ENCODE data around the gene WFDC2.

The WFDC2 gene

DNA sequence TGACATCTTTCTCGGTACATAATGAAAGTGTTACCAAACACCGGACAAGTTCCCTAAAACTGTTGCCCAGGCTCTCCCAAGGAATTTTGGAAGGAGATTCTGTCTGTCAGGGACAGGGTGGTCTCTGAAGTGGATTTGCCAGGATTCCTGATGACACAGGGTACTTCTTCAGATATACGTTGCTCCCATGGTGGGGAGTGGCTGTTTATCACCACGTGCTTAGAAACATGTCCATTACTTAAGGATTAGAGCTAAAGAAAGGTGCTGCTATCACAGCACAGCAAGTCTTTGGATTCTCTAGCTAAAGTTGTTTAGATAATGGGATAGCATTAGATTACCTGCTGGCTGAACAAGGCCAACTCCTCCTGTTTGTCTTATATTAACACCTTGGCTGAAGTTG, 39.5 kb downstream of the WFDC2 start:
- H3K4me3 ChIP-seq (ENCODE audit: low read length in 2 of 2) = no peak overlapping the region
- no peak overlapping the region for H2BK12ac ChIP-seq (ENCODE audit: low read length)
- no peak overlapping the region for H2BK15ac ChIP-seq (ENCODE audit: low read length)
- no peaks in the 10 kb centered on the region for H3K9me3 ChIP-seq (replicated peaks in 1 of 2; ENCODE audit: control insufficient read depth in 2 of 2, insufficient read depth in 1 of 2, low read depth in 1 of 2, low read length in 2 of 2)
- no peak overlapping the region for H3K23ac ChIP-seq (ENCODE audit: low read depth, low read length, poor library complexity)
- peaks cover 0 to 20% (median 0%) of the 10 kb centered on the region in 3 experiments for H3K27me3 ChIP-seq (ENCODE audit: control insufficient read depth in 3 of 3, insufficient read depth in 3 of 3, low read depth in 1 of 3, low read length in 3 of 3)
- no peak overlapping the region for H2AFZ ChIP-seq (ENCODE audit: low read length)
- H4K91ac ChIP-seq (ENCODE audit: low read depth, low read length, poor library complexity) = no peak overlapping the region
- H2BK120ac ChIP-seq (ENCODE audit: low read depth, low read length) = no peak overlapping the region
- H3K79me1 ChIP-seq (ENCODE audit: low read depth, low read length) = no peaks in the 10 kb centered on the region
- no peak overlapping the region for H2AK5ac ChIP-seq (ENCODE audit: low read depth, low read length)
- H3K36me3 ChIP-seq (replicated peaks in 1 of 2; ENCODE audit: control insufficient read depth in 2 of 2, insufficient read depth in 2 of 2, low read length in 2 of 2) = no peaks in the 10 kb centered on the region
- no peak overlapping the region for H3K18ac ChIP-seq (ENCODE audit: low read length)
- no peak overlapping the region for H3K27ac ChIP-seq (replicated peaks; ENCODE audit: low read length)
- H3K14ac ChIP-seq (ENCODE audit: low read length) = no peak overlapping the region
- no CpG with 5 or more reads among the region's 4 CpGs for WGBS, 2 donors (ENCODE audit: extremely low coverage in 2 of 2, insufficient read length in 2 of 2, insufficient replicate concordance in 1 of 2)
- H4K8ac ChIP-seq (ENCODE audit: low read depth, low read length) = no peak overlapping the region
- no peak for DNase-seq (ENCODE audit: low spot score)
- no peak overlapping the region for H2BK5ac ChIP-seq (ENCODE audit: low read length)
- no peak overlapping the region for H3K9ac ChIP-seq (ENCODE audit: low read depth, low read length, poor library complexity)
- no peaks in the 10 kb centered on the region for H3K4me1 ChIP-seq (ENCODE audit: control insufficient read depth in 2 of 2, insufficient read depth in 1 of 2, low read depth in 1 of 2, low read length in 2 of 2)
- no peak overlapping the region for H3K4ac ChIP-seq (ENCODE audit: low read length)
- no peak overlapping the region for H3K4me2 ChIP-seq (ENCODE audit: insufficient read depth, low read length, poor library complexity, severe bottlenecking)

DNA sequence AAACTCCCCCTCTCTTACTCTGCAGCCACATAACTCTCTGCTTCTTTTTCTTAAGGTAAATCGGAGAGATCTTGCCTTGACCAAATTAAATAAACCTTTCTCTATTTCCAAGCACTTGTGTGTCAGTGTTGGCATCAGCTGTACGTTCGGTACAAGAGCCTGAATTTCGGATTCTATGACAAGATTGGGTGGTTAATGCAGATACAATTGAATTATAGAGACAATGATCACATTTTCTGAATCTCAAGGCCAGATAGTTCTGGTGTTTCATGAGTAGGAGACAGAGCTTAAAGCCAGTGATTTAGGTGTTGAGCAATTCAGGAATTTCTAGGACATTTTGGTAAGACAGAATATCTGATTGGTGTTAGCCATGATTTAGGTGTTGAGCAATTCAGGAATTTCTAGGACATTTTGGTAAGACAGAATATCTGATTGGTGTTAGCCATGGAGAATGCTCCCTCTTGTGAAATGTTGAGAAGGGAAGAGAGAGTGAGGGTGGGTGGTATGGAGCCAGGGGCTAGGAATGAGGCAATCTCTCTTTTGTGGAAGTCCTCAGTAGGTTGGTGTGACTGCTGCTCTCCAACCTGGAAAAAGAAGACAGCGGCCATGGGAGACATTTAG, 40.8 kb downstream of the WFDC2 start:
- Histone ChIP-seq H2AFZ (ENCODE audit: low read length) (no peak overlapping the region), H3K9me3 (replicated peaks in 1 of 2; ENCODE audit: control insufficient read depth in 2 of 2, insufficient read depth in 1 of 2, low read depth in 1 of 2, low read length in 2 of 2) (no peaks in the 10 kb centered on the region), H3K14ac (ENCODE audit: low read length) (no peak overlapping the region), H2BK5ac (ENCODE audit: low read length) (no peak overlapping the region), H3K9ac (ENCODE audit: low read depth, low read length, poor library complexity) (no peak overlapping the region), H2AK5ac (ENCODE audit: low read depth, low read length) (no peak overlapping the region), H3K27ac (replicated peaks; ENCODE audit: low read length) (no peak overlapping the region), H2BK15ac (ENCODE audit: low read length) (no peak overlapping the region), H3K4me2 (ENCODE audit: insufficient read depth, low read length, poor library complexity, severe bottlenecking) (no peak overlapping the region), H3K79me1 (ENCODE audit: low read depth, low read length) (no peaks in the 10 kb centered on the region), H2BK120ac (ENCODE audit: low read depth, low read length) (no peak overlapping the region), H3K18ac (ENCODE audit: low read length) (no peak overlapping the region), H3K36me3 (replicated peaks in 1 of 2; ENCODE audit: control insufficient read depth in 2 of 2, insufficient read depth in 2 of 2, low read length in 2 of 2) (no peaks in the 10 kb centered on the region), H4K8ac (ENCODE audit: low read depth, low read length) (no peak overlapping the region), H2BK12ac (ENCODE audit: low read length) (no peak overlapping the region), H3K27me3 (ENCODE audit: control insufficient read depth in 3 of 3, insufficient read depth in 3 of 3, low read depth in 1 of 3, low read length in 3 of 3) (peaks cover 0 to 21% (median 0%) of the 10 kb centered on the region in 3 experiments), H3K4me3 (ENCODE audit: low read length in 2 of 2) (no peak overlapping the region), H3K23ac (ENCODE audit: low read depth, low read length, poor library complexity) (no peak overlapping the region), H4K91ac (ENCODE audit: low read depth, low read length, poor library complexity) (no peak overlapping the region), H3K4me1 (ENCODE audit: control insufficient read depth in 2 of 2, insufficient read depth in 1 of 2, low read depth in 1 of 2, low read length in 2 of 2) (no peaks in the 10 kb centered on the region), H3K4ac (ENCODE audit: low read length) (no peak overlapping the region)
- no peak for DNase-seq (ENCODE audit: low spot score)
- WGBS, 2 donors (ENCODE audit: extremely low coverage in 2 of 2, insufficient read length in 2 of 2, insufficient replicate concordance in 1 of 2) = no CpG with 5 or more reads among the region's 5 CpGs

DNA sequence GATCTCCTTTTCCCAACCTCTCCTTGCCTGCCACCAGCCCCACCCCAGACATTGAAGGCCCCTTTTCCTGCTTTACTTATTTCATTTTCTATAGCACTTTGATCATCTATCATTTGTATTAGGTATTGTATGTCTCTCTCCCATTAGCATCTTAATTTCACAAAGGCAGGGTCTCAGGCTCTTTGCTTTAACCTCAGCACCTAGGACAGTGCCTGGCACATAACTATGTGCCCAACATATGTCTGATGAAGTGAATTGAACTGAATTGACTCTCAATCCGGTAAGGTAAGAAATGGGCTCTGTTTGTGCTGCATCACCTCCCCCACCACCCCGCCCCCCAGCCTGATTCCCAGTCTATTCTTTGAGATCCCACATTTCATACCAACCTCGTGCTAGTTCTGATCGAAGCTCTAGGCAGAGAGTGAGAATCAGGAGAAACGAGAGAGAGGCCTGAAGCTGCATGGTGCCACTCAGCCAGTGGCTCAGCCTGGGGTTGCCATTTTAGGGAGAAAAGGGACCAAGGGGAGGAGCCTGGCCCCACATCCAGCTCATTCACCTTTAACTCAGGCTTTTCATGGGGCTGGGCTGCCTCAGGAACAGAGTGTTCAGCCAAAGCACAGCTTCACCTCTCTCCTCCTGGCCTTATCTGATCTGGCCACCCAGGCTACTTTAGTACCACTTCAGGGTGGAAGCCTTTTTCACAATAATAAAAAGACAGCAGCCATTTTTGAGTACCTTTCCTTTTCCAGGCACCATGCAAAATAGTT, 45.8 kb downstream of the WFDC2 start, which contains the start of gene SPINT3:
Gene SPINT3 (minus strand): TSS at position 476 of the 767 bp plus-strand sequence. CDS start 14 bp downstream, at position 462.
- Histone ChIP-seq H2BK15ac (ENCODE audit: low read length) (no peak within 1 kb of the TSS), H3K79me1 (ENCODE audit: low read depth, low read length) (no peaks in the 10 kb centered on the region), H3K18ac (ENCODE audit: low read length) (no peak within 1 kb of the TSS), H3K27ac (replicated peaks; ENCODE audit: low read length) (no peak within 1 kb of the TSS), H4K91ac (ENCODE audit: low read depth, low read length, poor library complexity) (no peak within 1 kb of the TSS), H3K4me3 (ENCODE audit: low read length in 2 of 2) (no peak within 1 kb of the TSS), H2BK12ac (ENCODE audit: low read length) (no peak within 1 kb of the TSS), H3K36me3 (replicated peaks in 1 of 2; ENCODE audit: control insufficient read depth in 2 of 2, insufficient read depth in 2 of 2, low read length in 2 of 2) (no peaks in the 10 kb centered on the region), H2AK5ac (ENCODE audit: low read depth, low read length) (no peak within 1 kb of the TSS), H3K4ac (ENCODE audit: low read length) (no peak within 1 kb of the TSS), H3K9ac (ENCODE audit: low read depth, low read length, poor library complexity) (no peak within 1 kb of the TSS), H3K4me1 (ENCODE audit: control insufficient read depth in 2 of 2, insufficient read depth in 1 of 2, low read depth in 1 of 2, low read length in 2 of 2) (no peaks in the 10 kb centered on the region), H3K27me3 (ENCODE audit: control insufficient read depth in 3 of 3, insufficient read depth in 3 of 3, low read depth in 1 of 3, low read length in 3 of 3) (peaks cover 0 to 14% (median 0%) of the 10 kb centered on the region in 3 experiments), H3K9me3 (replicated peaks in 1 of 2; ENCODE audit: control insufficient read depth in 2 of 2, insufficient read depth in 1 of 2, low read depth in 1 of 2, low read length in 2 of 2) (no peaks in the 10 kb centered on the region), H2BK5ac (ENCODE audit: low read length) (no peak within 1 kb of the TSS), H3K14ac (ENCODE audit: low read length) (no peak within 1 kb of the TSS), H4K8ac (ENCODE audit: low read depth, low read length) (no peak within 1 kb of the TSS), H2BK120ac (ENCODE audit: low read depth, low read length) (no peak within 1 kb of the TSS), H2AFZ (ENCODE audit: low read length) (no peak within 1 kb of the TSS), H3K4me2 (ENCODE audit: insufficient read depth, low read length, poor library complexity, severe bottlenecking) (no peak within 1 kb of the TSS), H3K23ac (ENCODE audit: low read depth, low read length, poor library complexity) (no peak within 1 kb of the TSS)
- WGBS, 2 donors (ENCODE audit: extremely low coverage in 2 of 2, insufficient read length in 2 of 2, insufficient replicate concordance in 1 of 2) = no CpG with 5 or more reads among the region's 5 CpGs
- no peak for DNase-seq (ENCODE audit: low spot score)

GRCh38 chr20:45518282-45518681, 48.7 kb downstream of the WFDC2 start:
- H2BK120ac ChIP-seq (ENCODE audit: low read depth, low read length) = no peak overlapping the region
- peaks cover 0 to 8% (median 0%) of the 10 kb centered on the region in 3 experiments for H3K27me3 ChIP-seq (ENCODE audit: control insufficient read depth in 3 of 3, insufficient read depth in 3 of 3, low read depth in 1 of 3, low read length in 3 of 3)
- no CpG with 5 or more reads among the region's 2 CpGs for whole genome bisulfite sequencing, 2 donors (ENCODE audit: extremely low coverage in 2 of 2, insufficient read length in 2 of 2, insufficient replicate concordance in 1 of 2)
- no peaks in the 10 kb centered on the region for H3K9me3 ChIP-seq (replicated peaks in 1 of 2; ENCODE audit: control insufficient read depth in 2 of 2, insufficient read depth in 1 of 2, low read depth in 1 of 2, low read length in 2 of 2)
- no peak overlapping the region for H4K8ac ChIP-seq (ENCODE audit: low read depth, low read length)
- no peak overlapping the region for H2AK5ac ChIP-seq (ENCODE audit: low read depth, low read length)
- no peaks in the 10 kb centered on the region for H3K79me1 ChIP-seq (ENCODE audit: low read depth, low read length)
- H2BK15ac ChIP-seq (ENCODE audit: low read length) = no peak overlapping the region
- H3K4me1 ChIP-seq (ENCODE audit: control insufficient read depth in 2 of 2, insufficient read depth in 1 of 2, low read depth in 1 of 2, low read length in 2 of 2) = no peaks in the 10 kb centered on the region
- no peak overlapping the region for H3K27ac ChIP-seq (replicated peaks; ENCODE audit: low read length)
- no peak overlapping the region for H4K91ac ChIP-seq (ENCODE audit: low read depth, low read length, poor library complexity)
- no peak for DNase-seq (ENCODE audit: low spot score)
- no peak overlapping the region for H2AFZ ChIP-seq (ENCODE audit: low read length)
- no peak overlapping the region for H3K14ac ChIP-seq (ENCODE audit: low read length)
- H3K36me3 ChIP-seq (replicated peaks in 1 of 2; ENCODE audit: control insufficient read depth in 2 of 2, insufficient read depth in 2 of 2, low read length in 2 of 2) = no peaks in the 10 kb centered on the region
- no peak overlapping the region for H2BK12ac ChIP-seq (ENCODE audit: low read length)
- H3K23ac ChIP-seq (ENCODE audit: low read depth, low read length, poor library complexity) = no peak overlapping the region
- H3K9ac ChIP-seq (ENCODE audit: low read depth, low read length, poor library complexity) = no peak overlapping the region
- H3K18ac ChIP-seq (ENCODE audit: low read length) = no peak overlapping the region
- H3K4me3 ChIP-seq (ENCODE audit: low read length in 2 of 2) = no peak overlapping the region
- H3K4me2 ChIP-seq (ENCODE audit: insufficient read depth, low read length, poor library complexity, severe bottlenecking) = no peak overlapping the region
- H2BK5ac ChIP-seq (ENCODE audit: low read length) = no peak overlapping the region
- no peak overlapping the region for H3K4ac ChIP-seq (ENCODE audit: low read length)

Data from neuronal stem cell (in vitro differentiated cells).